ENCODE measurements around the gene MAPK10. TPM values are rescaled to one million over a fixed set of nuclear protein-coding genes. Genes with fewer than 3 reads are reported as not detected.

The MAPK10 gene
- total and polyA plus RNA-seq, 2 experiments from 2014 or later, result 5.9 to 14.8 TPM

DNA sequence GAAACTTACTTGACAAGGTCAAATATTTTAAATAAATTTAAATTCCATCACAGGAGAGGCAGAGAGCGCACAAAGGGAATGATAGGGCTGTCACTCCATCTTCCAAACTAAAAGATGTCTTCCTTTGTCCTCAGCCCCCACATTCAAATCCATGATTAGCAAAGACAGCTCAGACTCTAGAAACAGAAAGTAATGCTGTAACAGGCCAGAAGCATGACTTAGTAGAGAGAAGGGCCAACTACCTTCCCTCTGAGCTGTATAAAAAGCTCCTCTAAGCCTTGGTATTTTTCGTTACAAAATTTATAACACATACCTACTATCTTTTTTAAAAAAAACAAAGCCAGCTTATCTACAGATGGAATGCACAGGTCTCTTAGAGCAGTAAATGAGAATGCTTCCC lies 207.4 kb downstream of the MAPK10 start:
- DNase-seq (ENCODE audit: low spot score), result no peak
- H3K4me2 ChIP-seq, result no peak overlapping the region

DNA sequence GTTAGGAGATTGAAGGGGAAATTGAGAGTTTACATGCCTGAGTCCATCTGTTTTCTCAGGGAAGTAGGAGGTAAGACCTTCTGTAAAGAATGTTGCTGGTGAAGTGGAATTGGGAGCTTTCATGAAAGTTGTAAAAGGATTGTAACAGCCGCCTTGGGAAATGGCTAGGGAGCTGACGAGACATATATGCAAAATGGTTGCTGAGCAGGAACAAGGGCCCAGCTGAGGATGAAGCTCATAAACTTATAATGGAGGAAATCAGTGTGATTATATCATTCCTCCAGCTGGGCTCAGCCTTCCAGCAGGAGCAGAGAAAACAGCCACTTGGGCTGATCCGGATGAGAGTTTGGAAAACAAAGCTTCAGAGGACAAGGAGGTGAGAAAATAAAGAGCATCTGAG lies 208.7 kb downstream of the MAPK10 start:
- TF ChIP-seq EZH2phosphoT487 (IDR thresholded peaks at IDR 0.05; ENCODE audit: low read depth, severe bottlenecking, unreplicated experiment), result no peak
- no peak for TF ChIP-seq EZH2 (IDR thresholded peaks at IDR 0.05; ENCODE audit: borderline replicate concordance)
- TF ChIP-seq, protein P1, sequence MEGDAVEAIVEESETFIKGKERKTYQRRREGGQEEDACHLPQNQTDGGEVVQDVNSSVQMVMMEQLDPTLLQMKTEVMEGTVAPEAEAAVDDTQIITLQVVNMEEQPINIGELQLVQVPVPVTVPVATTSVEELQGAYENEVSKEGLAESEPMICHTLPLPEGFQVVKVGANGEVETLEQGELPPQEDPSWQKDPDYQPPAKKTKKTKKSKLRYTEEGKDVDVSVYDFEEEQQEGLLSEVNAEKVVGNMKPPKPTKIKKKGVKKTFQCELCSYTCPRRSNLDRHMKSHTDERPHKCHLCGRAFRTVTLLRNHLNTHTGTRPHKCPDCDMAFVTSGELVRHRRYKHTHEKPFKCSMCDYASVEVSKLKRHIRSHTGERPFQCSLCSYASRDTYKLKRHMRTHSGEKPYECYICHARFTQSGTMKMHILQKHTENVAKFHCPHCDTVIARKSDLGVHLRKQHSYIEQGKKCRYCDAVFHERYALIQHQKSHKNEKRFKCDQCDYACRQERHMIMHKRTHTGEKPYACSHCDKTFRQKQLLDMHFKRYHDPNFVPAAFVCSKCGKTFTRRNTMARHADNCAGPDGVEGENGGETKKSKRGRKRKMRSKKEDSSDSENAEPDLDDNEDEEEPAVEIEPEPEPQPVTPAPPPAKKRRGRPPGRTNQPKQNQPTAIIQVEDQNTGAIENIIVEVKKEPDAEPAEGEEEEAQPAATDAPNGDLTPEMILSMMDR (IDR thresholded peaks at IDR 0.05; ENCODE audit: poor library complexity), result no peak
- no peak for DNase-seq (ENCODE audit: low spot score)
- no peaks in the 10 kb centered on the region for H3K9me3 ChIP-seq (ENCODE audit: low read depth)
- 91% methylated on average over 3 of the region's 3 CpGs for WGBS (ENCODE audit: low lambda C conversion rate, missing lambda C conversion rate)
- no peaks in the 10 kb centered on the region for H3K27me3 ChIP-seq
- H4K20me1 ChIP-seq (ENCODE audit: insufficient read depth, poor library complexity, severe bottlenecking), result no peaks in the 10 kb centered on the region
- no peak overlapping the region for H2AFZ ChIP-seq
- H3K4me3 ChIP-seq, result no peak overlapping the region
- H3K4me2 ChIP-seq, result no peak overlapping the region
- no peaks in the 10 kb centered on the region for H3K36me3 ChIP-seq (replicated peaks; ENCODE audit: insufficient read depth, low read depth)
- H3K27ac ChIP-seq, result no peak overlapping the region
- H3K4me1 ChIP-seq (ENCODE audit: insufficient read depth), result no peaks in the 10 kb centered on the region
- no peaks in the 10 kb centered on the region for H3K79me2 ChIP-seq
- no peaks in the 10 kb centered on the region for H3K9me2 ChIP-seq (replicated peaks; ENCODE audit: insufficient read depth)

More for the DNA sequence above, 207.4 kb downstream of the MAPK10 start:
- no peak overlapping the region for H2AFZ ChIP-seq
- H3K79me2 ChIP-seq, result no peaks in the 10 kb centered on the region
- no peaks in the 10 kb centered on the region for H4K20me1 ChIP-seq (ENCODE audit: insufficient read depth, poor library complexity, severe bottlenecking)
- no peaks in the 10 kb centered on the region for H3K9me2 ChIP-seq (replicated peaks; ENCODE audit: insufficient read depth)
- no peaks in the 10 kb centered on the region for H3K36me3 ChIP-seq (replicated peaks; ENCODE audit: insufficient read depth, low read depth)
- 87% methylated on average over 2 of the region's 2 CpGs for WGBS (ENCODE audit: low lambda C conversion rate, missing lambda C conversion rate)
- no peaks in the 10 kb centered on the region for H3K9me3 ChIP-seq (ENCODE audit: low read depth)
- no peaks in the 10 kb centered on the region for H3K4me1 ChIP-seq (ENCODE audit: insufficient read depth)
- TF ChIP-seq EZH2phosphoT487 (IDR thresholded peaks at IDR 0.05; ENCODE audit: low read depth, severe bottlenecking, unreplicated experiment) (no peak), EZH2 (IDR thresholded peaks at IDR 0.05; ENCODE audit: borderline replicate concordance) (no peak)
- TF ChIP-seq, protein P1 (IDR thresholded peaks at IDR 0.05; ENCODE audit: poor library complexity), result no peak
- H3K27me3 ChIP-seq, result no peaks in the 10 kb centered on the region
- H3K27ac ChIP-seq, result no peak overlapping the region
- H3K4me3 ChIP-seq, result no peak overlapping the region

DNA sequence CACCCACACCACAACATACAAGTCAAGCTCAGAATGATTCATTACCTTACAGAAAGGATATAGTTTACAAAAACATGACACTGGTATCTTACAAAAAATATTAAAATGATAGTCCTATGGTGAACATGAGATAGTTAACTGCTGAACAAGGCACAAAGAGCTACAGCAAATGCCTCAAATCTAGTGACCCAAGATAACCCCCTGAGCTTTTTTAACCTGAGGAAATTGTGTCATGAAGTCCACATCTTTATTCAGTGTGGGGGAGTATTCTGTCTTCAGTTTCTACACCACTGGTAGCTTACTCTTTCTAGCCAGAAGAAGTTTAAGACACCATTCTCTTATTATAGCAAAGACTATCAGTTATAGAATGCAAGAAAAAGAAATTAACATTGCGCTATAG lies 218.7 kb downstream of the MAPK10 start:
- 97% methylated on average over 1 of the region's 1 CpG for WGBS (ENCODE audit: low lambda C conversion rate, missing lambda C conversion rate)

More for the DNA sequence above, 218.7 kb downstream of the MAPK10 start:
- no peaks in the 10 kb centered on the region for H3K79me2 ChIP-seq
- H3K4me2 ChIP-seq, result no peak overlapping the region
- no peaks in the 10 kb centered on the region for H3K9me2 ChIP-seq (replicated peaks; ENCODE audit: insufficient read depth)
- no peaks in the 10 kb centered on the region for H3K4me1 ChIP-seq (ENCODE audit: insufficient read depth)
- no peak for TF ChIP-seq EZH2phosphoT487 (IDR thresholded peaks at IDR 0.05; ENCODE audit: low read depth, severe bottlenecking, unreplicated experiment)
- no peak for TF ChIP-seq EZH2 (IDR thresholded peaks at IDR 0.05; ENCODE audit: borderline replicate concordance)
- TF ChIP-seq, protein P1 (IDR thresholded peaks at IDR 0.05; ENCODE audit: poor library complexity), result no peak
- H3K36me3 ChIP-seq (replicated peaks; ENCODE audit: insufficient read depth, low read depth), result no peaks in the 10 kb centered on the region
- H3K4me3 ChIP-seq, result no peak overlapping the region
- H3K27ac ChIP-seq, result no peak overlapping the region
- no peaks in the 10 kb centered on the region for H3K9me3 ChIP-seq (ENCODE audit: low read depth)
- no peak for DNase-seq (ENCODE audit: low spot score)
- H2AFZ ChIP-seq, result no peak overlapping the region
- no peaks in the 10 kb centered on the region for H3K27me3 ChIP-seq
- H4K20me1 ChIP-seq (ENCODE audit: insufficient read depth, poor library complexity, severe bottlenecking), result no peaks in the 10 kb centered on the region

All from hepatocyte (in vitro differentiated cells).